Astrocyte of the cerebellum (primary cell): ENCODE results near the gene ANKS1B.

Experiments used
- DNase-seq: peaks from one replicate; pipeline ENCODE4 v3.0.0-alpha.2; 2011; ENCODE audit warnings: low read depth
- H3K4me3 ChIP-seq: 2 replicates; pipeline ENCODE4 v1.5.1; 2011; ENCODE audit warnings: mild to moderate bottlenecking, low read depth, low read length, moderate library complexity
- in situ Hi-C: cut with HindIII; loops from 2 replicates; pipeline ENCODE4 v1.10.0; 2017; ENCODE audit warnings: low sequenced_read_pairs
- TF ChIP-seq, protein P1 (sequence below): IDR thresholded peaks from 2 replicates; pipeline ENCODE4 v1.5.1; 2012; ENCODE audit warnings: low read length, low read depth, moderate library complexity, mild to moderate bottlenecking; ENCODE audit errors: missing control alignments

ANKS1B gene

DNA sequence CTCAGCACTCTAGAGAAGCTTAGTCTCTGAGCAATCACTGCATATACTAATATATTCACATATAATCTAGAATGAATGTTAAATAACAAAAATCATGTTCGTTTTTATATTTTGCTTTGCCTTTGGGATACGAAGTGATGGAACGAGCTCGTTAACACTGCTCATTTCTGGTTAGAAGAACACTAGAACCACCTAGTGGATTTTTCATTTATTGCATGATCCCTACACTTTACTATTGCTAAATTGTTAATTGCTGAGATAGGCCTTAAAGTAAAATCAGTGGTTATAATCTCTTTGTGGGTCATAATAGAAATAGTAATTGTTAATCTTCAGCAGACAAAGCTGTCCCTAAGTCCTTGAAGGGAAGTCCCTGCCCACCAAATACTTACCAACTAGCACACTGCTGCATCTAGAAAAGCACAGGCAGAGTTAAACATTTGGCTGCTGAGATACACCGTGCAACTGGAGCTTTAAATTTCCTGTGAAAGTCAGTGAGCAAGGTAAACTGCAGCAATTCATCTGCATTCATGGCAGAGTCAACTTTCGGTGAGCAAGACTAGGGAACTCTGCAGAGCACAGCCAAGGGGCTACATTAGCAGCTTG, 985.9 kb downstream of the ANKS1B start:
- TF ChIP-seq, protein P1, sequence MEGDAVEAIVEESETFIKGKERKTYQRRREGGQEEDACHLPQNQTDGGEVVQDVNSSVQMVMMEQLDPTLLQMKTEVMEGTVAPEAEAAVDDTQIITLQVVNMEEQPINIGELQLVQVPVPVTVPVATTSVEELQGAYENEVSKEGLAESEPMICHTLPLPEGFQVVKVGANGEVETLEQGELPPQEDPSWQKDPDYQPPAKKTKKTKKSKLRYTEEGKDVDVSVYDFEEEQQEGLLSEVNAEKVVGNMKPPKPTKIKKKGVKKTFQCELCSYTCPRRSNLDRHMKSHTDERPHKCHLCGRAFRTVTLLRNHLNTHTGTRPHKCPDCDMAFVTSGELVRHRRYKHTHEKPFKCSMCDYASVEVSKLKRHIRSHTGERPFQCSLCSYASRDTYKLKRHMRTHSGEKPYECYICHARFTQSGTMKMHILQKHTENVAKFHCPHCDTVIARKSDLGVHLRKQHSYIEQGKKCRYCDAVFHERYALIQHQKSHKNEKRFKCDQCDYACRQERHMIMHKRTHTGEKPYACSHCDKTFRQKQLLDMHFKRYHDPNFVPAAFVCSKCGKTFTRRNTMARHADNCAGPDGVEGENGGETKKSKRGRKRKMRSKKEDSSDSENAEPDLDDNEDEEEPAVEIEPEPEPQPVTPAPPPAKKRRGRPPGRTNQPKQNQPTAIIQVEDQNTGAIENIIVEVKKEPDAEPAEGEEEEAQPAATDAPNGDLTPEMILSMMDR, result peak; percentile 63
- peak; percentile 29 for DNase-seq
- in situ Hi-C loops, result loop anchor here (5.0 kb wide), 1 partner anchor 56 kb away; no protein-coding TSS in a partner anchor
- no peak overlapping the region for H3K4me3 ChIP-seq

DNA sequence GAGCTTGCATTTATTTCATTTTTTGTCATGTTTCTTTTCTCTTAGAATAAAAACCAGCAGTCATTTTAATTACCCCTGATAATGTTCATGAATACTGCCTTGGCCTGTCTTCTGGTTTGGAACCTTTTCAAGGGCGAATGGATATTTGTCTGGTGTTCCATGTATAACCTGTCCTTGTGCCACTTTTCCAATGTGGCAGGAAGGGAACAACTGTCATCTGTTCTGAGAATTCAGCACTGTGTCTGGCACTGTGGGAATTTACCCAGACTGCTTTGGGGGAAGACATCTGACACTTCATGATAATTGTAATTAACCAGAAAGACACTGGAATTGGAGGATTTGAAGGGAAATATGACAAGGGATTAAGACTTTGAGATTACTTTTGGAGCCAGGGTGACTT, 986.8 kb downstream of the ANKS1B start:
- H3K4me3 ChIP-seq, result no peak overlapping the region
- in situ Hi-C loops, result loop anchor here (5.0 kb wide), 1 partner anchor 56 kb away; no protein-coding TSS in a partner anchor
- DNase-seq, result no peak
- TF ChIP-seq, protein P1, result no peak

DNA sequence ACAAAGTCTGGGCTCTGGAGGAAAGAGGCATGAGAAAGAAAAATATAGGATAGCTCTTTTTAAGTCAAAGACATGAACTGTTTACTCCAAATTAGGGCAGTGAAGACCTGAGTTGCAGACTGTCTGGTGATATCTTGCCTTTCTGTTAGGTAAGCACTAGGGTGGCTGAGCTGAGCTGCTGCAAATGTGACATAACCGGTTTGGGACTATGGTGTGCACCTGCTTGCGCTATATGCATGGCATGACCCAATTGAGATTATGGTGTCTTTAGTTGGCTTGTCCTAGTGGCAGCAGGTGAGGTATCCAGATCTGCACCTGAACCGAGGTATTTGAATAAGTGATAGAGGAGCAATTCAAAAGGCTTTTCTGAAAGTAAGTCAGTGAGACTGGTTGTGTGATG, 994.1 kb downstream of the ANKS1B start:
- no peak overlapping the region for H3K4me3 ChIP-seq
- in situ Hi-C loops, result no loop called here
- TF ChIP-seq, protein P1, result no peak
- DNase-seq, result no peak

DNA sequence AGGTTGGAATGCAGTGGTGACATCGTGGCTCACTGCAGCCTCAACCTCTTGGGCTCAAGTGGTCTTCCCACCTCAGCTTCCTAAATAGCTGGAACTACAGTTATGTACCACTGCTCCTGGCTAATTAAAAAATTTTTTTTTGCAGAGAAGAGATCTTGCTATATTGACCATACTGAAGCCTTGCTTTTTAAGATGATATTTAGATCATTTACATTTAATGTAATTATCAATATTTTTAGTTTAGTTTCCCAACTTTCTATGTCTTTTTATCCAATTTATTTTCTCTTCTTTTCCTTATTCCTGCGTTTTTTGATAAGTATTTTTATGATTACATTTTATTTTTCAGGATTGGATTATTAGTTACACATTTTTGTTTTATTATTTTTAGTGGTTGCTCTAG, 999.6 kb downstream of the ANKS1B start:
- no peak overlapping the region for H3K4me3 ChIP-seq
- DNase-seq, result no peak
- TF ChIP-seq, protein P1, result no peak
- in situ Hi-C loops, result no loop called here

DNA sequence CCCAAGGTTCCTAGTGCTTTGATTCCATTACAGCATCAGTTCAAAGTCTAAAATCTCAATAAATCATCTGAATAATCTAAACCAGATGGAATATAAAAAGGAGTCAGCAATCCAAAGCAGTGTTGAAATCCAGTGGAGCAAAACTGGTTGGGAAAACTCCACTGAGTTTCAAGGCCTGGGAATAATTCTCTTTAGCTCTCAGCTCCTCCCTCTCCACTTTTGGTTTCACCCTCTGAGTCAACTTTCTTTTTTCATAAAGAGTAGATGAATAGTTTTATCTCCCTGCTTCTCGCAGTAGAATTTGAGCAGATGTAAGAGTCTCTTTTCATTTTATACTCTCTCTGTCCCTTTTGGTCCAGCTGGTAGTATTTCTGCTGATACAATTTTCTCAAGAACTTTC, 1001.1 kb downstream of the ANKS1B start:
- in situ Hi-C loops, result no loop called here

DNA sequence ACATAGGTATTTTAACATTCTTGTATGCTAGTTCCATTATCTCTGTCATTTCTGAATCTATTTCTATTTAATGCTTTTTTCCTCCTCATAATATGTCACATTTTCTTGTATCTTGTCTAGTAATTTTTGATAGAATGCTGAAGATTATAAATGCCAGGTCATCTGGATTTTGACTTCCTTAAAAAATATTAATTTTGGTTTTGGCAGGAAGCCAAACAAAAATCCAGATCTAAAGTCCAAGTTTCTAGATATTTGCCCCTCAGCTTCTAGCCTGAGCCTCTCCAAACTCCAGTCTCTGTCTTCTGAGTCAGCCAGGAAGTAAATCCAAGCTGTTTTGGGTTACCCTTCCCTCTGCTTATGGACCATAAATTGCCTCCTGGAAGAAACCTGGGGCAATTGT, 1004.2 kb downstream of the ANKS1B start:
- no peak overlapping the region for H3K4me3 ChIP-seq
- TF ChIP-seq, protein P1, result no peak
- in situ Hi-C loops, result no loop called here
- DNase-seq, result no peak

More for the DNA sequence above, 1001.1 kb downstream of the ANKS1B start:
- no peak overlapping the region for H3K4me3 ChIP-seq
- TF ChIP-seq, protein P1, result no peak
- no peak for DNase-seq
